Measurements from ENCODE around the gene ARHGAP45.
A peak's percentile ranks its signal among the peaks of the same experiment; 100 is the strongest.

Gene ARHGAP45

GRCh38 chr19:1069009-1069779 is 2.2 kb downstream of the ARHGAP45 start:
- H3K27me3 Mint-ChIP-seq, result no peaks in the 10 kb centered on the region
- H3K4me1 Mint-ChIP-seq, result peaks cover 61% of the 10 kb centered on the region
- peak; percentile 68 for DNase-seq
- peak overlapping the region; percentile 84 for H3K4me3 Mint-ChIP-seq
- no peaks in the 10 kb centered on the region for H3K9me3 Mint-ChIP-seq
- H3K27ac Mint-ChIP-seq, result peak overlapping the region; percentile 93
- peaks cover 28% of the 10 kb centered on the region for H3K36me3 Mint-ChIP-seq (ENCODE audit: low read depth)
- peak; percentile 31 for ATAC-seq

GRCh38 chr19:1070576-1070930 is 3.6 kb downstream of the ARHGAP45 start:
- peaks cover 59% of the 10 kb centered on the region for H3K4me1 Mint-ChIP-seq
- no peaks in the 10 kb centered on the region for H3K27me3 Mint-ChIP-seq
- peaks cover 30% of the 10 kb centered on the region for H3K36me3 Mint-ChIP-seq (ENCODE audit: low read depth)
- no peak overlapping the region for H3K4me3 Mint-ChIP-seq
- no peaks in the 10 kb centered on the region for H3K9me3 Mint-ChIP-seq
- no peak for ATAC-seq
- no peak for DNase-seq
- H3K27ac Mint-ChIP-seq, result no peak overlapping the region

DNA sequence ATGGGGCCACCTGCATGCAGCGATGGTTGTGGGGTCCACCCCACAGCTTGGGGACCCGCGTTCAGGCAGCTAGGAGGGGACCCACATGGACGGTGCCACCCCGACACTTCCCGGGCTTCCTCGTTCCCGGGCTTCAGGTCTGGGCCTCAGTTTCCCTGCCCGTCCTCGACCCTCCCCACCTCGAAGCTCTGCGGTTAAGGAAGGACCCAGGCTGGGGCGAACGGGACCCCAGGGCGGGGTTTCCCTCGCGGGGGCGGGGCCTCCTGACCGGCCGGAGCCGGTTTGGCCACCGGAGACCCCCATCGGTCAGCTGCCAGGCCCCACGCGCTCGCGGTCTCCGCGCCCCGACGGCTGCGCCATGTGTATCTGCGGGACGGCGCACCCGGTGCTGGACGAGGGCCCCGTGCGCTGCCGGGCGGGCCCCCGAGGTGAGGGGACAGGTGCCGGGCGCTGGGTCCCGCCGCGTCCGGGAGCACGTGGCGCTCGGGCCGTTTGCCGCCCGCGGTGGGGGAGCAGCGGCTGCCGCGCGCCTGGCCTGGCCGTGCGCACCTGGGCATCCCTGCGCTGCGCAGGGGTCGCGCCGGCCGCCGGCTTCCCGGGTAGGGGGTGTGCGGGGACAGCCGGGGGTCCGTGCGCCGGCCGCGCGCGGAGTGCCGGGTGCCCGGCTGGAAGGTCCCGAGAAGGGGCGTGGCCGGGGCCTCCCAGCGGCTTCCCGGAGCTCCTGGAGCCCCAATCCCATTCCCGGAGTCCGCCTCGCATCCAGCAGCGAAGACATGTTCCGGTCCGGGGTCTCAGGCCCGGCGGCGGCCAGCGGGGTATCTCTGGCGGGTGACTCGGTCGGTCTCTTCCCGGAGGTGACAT is 4.2 kb downstream of the ARHGAP45 start:
- H3K4me1 Mint-ChIP-seq, result peaks cover 61% of the 10 kb centered on the region
- H3K27me3 Mint-ChIP-seq, result no peaks in the 10 kb centered on the region
- H3K9me3 Mint-ChIP-seq, result no peaks in the 10 kb centered on the region
- H3K4me3 Mint-ChIP-seq, result peak overlapping the region; percentile 71
- peak overlapping the region; percentile 78 for H3K27ac Mint-ChIP-seq
- no peak for ATAC-seq
- no peak for DNase-seq
- peaks cover 36% of the 10 kb centered on the region for H3K36me3 Mint-ChIP-seq (ENCODE audit: low read depth)

DNA sequence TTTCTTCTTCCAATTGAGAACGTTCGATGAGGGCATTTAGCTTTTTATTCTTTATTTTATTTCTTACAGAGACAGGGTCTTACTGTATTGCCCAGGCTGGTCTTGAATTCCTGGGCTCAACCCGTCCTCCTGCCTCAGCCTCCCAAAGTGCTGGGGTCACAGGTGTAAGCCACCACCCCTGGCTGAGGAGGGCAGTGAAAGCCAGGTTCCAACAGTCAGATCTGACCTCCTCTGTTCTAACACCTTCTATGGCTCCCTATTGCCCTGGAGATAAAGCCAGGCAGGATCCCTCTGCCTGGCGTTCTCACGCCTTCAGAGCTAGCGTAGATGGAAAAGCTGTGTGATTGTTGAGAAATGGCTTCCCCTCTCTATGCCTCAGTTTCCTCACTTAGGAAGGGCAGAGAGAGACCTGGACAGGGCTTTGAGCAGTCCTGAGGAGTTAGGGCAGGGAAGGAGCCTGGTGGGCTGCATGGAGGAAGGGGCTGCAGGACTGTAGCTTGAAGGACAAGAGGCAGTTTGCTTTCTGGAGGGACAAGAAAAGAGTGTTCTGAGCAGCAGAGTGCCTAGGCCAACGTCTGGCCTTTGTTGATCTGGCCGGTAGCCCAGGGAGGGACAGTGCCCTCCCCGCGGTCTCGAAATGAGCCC is 5.5 kb downstream of the ARHGAP45 start:
- no peak overlapping the region for H3K4me3 Mint-ChIP-seq
- H3K4me1 Mint-ChIP-seq, result peaks cover 71% of the 10 kb centered on the region
- no peaks in the 10 kb centered on the region for H3K27me3 Mint-ChIP-seq
- no peaks in the 10 kb centered on the region for H3K9me3 Mint-ChIP-seq
- DNase-seq, result no peak
- no peak for ATAC-seq
- H3K27ac Mint-ChIP-seq, result peak overlapping the region; percentile 78
- H3K36me3 Mint-ChIP-seq (ENCODE audit: low read depth), result peaks cover 42% of the 10 kb centered on the region

DNA sequence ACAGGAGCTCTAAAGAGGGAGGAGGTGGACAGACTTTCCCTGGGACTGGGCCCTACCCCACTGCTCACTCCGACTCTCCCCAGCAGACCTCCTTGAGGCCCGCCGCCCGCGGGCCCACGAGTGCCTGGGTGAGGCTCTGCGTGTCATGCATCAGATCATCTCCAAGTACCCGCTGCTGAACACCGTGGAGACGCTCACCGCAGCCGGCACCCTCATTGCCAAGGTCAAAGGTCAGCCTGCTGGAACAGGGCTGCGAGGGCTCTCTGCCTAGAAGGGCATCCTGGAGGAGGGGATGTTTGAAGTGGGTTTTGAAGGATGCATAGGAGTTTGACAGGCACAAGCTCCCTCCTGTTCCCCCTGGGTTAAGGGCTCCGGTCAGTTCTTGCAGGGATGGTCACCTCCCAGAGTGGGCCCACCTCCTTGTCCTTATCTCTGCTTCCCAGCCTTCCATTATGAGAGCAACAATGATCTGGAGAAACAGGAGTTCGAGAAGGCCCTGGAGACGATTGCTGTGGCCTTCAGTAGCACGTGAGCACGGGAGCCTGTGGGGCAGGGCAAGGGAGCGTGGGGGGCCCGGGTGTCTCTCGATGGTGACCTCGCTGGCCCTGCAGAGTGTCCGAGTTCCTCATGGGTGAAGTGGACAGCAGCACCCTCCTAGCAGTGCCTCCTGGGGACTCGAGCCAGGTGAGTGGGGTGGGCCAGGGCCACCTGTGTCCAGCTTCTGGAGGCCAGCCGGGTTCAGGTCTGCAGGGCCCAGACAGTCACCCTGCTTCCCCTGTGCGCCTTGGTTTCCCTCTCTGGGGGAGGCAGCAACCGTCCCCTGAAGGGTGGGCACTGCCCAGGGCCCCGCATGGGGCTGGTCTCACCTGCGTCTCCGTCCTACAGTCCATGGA is 6.3 kb downstream of the ARHGAP45 start:
- Mint-ChIP-seq H3K27me3 (no peaks in the 10 kb centered on the region), H3K9me3 (no peaks in the 10 kb centered on the region), H3K27ac (peak overlapping the region; percentile 27), H3K4me1 (peaks cover 79% of the 10 kb centered on the region), H3K4me3 (peak overlapping the region; percentile 11), H3K36me3 (ENCODE audit: low read depth) (peaks cover 48% of the 10 kb centered on the region)
- DNase-seq, result no peak
- no peak for ATAC-seq

- DNase-seq (peak; percentile 22), ATAC-seq (no peak)
- no peaks in the 10 kb centered on the region for H3K27me3 Mint-ChIP-seq
- peak overlapping the region; percentile 60 for H3K4me3 Mint-ChIP-seq
- H3K36me3 Mint-ChIP-seq (ENCODE audit: low read depth), result peaks cover 42% of the 10 kb centered on the region
- H3K4me1 Mint-ChIP-seq, result peaks cover 75% of the 10 kb centered on the region
- no peaks in the 10 kb centered on the region for H3K9me3 Mint-ChIP-seq
- peak overlapping the region; percentile 46 for H3K27ac Mint-ChIP-seq
Observed at GRCh38 chr19:1073956-1074517, 7.1 kb downstream of the ARHGAP45 start.

DNA sequence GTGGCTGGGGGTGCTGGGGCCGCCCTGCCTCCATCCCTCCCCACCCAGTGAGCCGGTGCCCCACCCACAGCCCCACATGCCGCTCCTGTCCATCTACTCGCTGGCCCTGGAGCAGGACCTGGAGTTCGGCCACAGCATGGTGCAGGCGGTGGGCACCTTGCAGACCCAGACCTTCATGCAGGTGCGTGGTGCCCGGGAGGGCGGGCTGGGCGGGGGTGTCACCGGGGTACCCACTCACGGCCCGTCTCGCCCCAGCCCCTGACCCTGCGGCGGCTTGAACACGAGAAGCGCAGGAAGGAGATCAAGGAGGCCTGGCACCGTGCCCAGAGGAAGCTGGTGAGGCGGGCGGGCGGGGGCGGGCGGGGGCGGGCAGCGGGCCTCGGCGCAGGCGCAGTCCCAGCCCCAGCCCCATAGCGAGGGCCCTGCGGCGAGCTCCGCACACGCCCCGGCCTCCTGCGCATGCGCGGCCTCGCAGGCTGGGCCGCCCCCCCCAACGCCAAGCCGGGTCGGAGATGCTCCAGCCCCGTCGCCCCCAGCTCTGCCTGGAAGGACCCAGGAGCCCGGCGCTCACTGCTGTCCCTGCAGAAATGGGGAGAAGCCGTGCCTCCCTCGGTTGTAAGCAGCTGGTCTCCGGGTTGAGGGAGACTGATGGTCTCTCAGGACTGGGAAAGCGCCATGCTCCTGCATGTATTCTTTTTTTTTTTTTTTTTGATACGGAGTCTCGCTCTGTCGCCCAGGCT is 7.7 kb downstream of the ARHGAP45 start:
- ATAC-seq (peak; percentile 18), DNase-seq (peak; percentile 84)
- Mint-ChIP-seq H3K27me3 (no peaks in the 10 kb centered on the region), H3K4me1 (peaks cover 71% of the 10 kb centered on the region), H3K4me3 (peak overlapping the region; percentile 45), H3K36me3 (ENCODE audit: low read depth) (peaks cover 40% of the 10 kb centered on the region), H3K9me3 (no peaks in the 10 kb centered on the region), H3K27ac (peak overlapping the region; percentile 71)

GRCh38 chr19:1076046-1076386 is 9.0 kb downstream of the ARHGAP45 start:
- Mint-ChIP-seq H3K4me1 (peaks cover 75% of the 10 kb centered on the region), H3K36me3 (ENCODE audit: low read depth) (peaks cover 38% of the 10 kb centered on the region), H3K9me3 (no peaks in the 10 kb centered on the region), H3K27ac (peak overlapping the region; percentile 71), H3K4me3 (peak overlapping the region; percentile 45), H3K27me3 (no peaks in the 10 kb centered on the region)
- DNase-seq (no peak), ATAC-seq (no peak)

DNA sequence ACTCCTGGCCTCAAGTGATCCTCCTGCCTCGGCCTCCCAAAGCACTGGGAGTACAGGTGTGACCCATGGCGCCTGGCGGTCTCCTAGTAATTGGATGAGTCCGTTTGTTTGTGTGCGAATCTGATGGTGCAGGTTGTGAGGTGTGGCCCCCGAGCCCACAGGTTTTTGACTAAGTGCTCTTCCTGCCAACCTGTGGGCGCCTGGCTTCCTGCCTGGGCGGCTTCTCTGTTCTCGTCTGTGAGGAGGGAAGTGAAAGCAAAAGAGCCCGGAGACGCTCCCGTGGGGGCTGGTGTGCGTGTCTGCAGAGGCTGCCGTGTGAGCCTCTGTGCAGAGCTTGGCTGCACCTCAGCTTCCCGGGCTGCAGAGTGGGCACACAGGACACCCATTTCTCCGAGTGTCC is 10.0 kb downstream of the ARHGAP45 start:
- H3K4me1 Mint-ChIP-seq, result peaks cover 74% of the 10 kb centered on the region
- H3K9me3 Mint-ChIP-seq, result no peaks in the 10 kb centered on the region
- no peaks in the 10 kb centered on the region for H3K27me3 Mint-ChIP-seq

DNA sequence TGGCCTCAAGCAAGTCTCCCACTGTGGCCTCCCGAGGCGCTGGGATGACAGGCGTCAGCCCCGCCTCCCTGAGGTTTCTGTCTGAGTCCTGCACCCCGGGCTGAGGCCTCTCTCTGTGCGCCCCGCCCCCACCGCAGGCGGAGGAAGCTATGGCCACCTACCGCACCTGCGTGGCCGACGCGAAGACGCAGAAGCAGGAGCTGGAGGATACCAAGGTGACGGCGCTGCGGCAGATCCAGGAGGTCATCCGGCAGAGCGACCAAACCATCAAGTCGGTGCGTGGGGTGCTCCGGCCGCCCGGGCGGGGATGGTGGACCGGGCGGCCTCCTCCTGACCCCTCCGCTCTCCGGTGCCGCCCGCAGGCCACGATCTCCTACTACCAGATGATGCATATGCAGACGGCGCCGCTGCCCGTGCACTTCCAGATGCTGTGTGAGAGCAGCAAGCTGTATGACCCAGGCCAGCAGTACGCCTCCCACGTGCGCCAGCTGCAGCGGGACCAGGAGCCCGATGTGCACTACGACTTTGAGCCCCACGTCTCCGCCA is 12.7 kb downstream of the ARHGAP45 start:
- Mint-ChIP-seq H3K27me3 (no peaks in the 10 kb centered on the region), H3K4me3 (no peak overlapping the region), H3K36me3 (ENCODE audit: low read depth) (peaks cover 30% of the 10 kb centered on the region), H3K27ac (no peak overlapping the region), H3K4me1 (peaks cover 64% of the 10 kb centered on the region), H3K9me3 (no peaks in the 10 kb centered on the region)
- DNase-seq (peak; percentile 75), ATAC-seq (no peak)

More for the DNA sequence above, 10.0 kb downstream of the ARHGAP45 start:
- ATAC-seq (peak; percentile 84), DNase-seq (peak; percentile 86)
- Mint-ChIP-seq H3K4me3 (peak overlapping the region; percentile 47), H3K36me3 (ENCODE audit: low read depth) (peaks cover 37% of the 10 kb centered on the region), H3K27ac (peak overlapping the region; percentile 75)

- peaks cover 62% of the 10 kb centered on the region for H3K4me1 Mint-ChIP-seq
- H3K9me3 Mint-ChIP-seq, result no peaks in the 10 kb centered on the region
- no peak overlapping the region for H3K27ac Mint-ChIP-seq
- H3K4me3 Mint-ChIP-seq, result no peak overlapping the region
- no peaks in the 10 kb centered on the region for H3K27me3 Mint-ChIP-seq
- DNase-seq, result no peak
- peaks cover 38% of the 10 kb centered on the region for H3K36me3 Mint-ChIP-seq (ENCODE audit: low read depth)
- no peak for ATAC-seq
Observed at GRCh38 chr19:1080360-1081161, 13.6 kb downstream of the ARHGAP45 start.

GRCh38 chr19:1081301-1082164 is 14.6 kb downstream of the ARHGAP45 start:
- peaks cover 31% of the 10 kb centered on the region for H3K36me3 Mint-ChIP-seq (ENCODE audit: low read depth)
- H3K4me1 Mint-ChIP-seq, result peaks cover 55% of the 10 kb centered on the region
- no peaks in the 10 kb centered on the region for H3K9me3 Mint-ChIP-seq
- no peaks in the 10 kb centered on the region for H3K27me3 Mint-ChIP-seq
- DNase-seq (no peak), ATAC-seq (no peak)
- no peak overlapping the region for H3K4me3 Mint-ChIP-seq
- H3K27ac Mint-ChIP-seq, result no peak overlapping the region

All from activated naive CD8-positive, alpha-beta T cell treated with anti-CD3 and anti-CD28 coated beads, Interleukin-2, amount 50 U/mL, for 24 hours (primary cell).